ENCODE data around the gene ST14.

The ST14 gene

GRCh38 chr11:130202009-130202817 is 42.6 kb downstream of the ST14 start:
- POLR2A ChIA-PET, result no interaction called here
- no peak for TF ChIP-seq NFRKB (IDR thresholded peaks at IDR 0.05)
- no peak for TF ChIP-seq FOXM1 (IDR thresholded peaks at IDR 0.05; ENCODE audit: borderline replicate concordance)
- TF ChIP-seq CTBP1 (IDR thresholded peaks at IDR 0.05; ENCODE audit: borderline replicate concordance), result no peak
- no peak for TF ChIP-seq HDGF (IDR thresholded peaks at IDR 0.05; ENCODE audit: borderline replicate concordance)
- TF ChIP-seq TARDBP (IDR thresholded peaks at IDR 0.05), result no peak
- TF ChIP-seq, protein P1, sequence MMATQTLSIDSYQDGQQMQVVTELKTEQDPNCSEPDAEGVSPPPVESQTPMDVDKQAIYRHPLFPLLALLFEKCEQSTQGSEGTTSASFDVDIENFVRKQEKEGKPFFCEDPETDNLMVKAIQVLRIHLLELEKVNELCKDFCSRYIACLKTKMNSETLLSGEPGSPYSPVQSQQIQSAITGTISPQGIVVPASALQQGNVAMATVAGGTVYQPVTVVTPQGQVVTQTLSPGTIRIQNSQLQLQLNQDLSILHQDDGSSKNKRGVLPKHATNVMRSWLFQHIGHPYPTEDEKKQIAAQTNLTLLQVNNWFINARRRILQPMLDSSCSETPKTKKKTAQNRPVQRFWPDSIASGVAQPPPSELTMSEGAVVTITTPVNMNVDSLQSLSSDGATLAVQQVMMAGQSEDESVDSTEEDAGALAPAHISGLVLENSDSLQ (IDR thresholded peaks at IDR 0.05), result no peak
- TF ChIP-seq FOXK2 (IDR thresholded peaks at IDR 0.05), result no peak
- TF ChIP-seq SUZ12 (IDR thresholded peaks at IDR 0.05), result no peak
- no peak for TF ChIP-seq ZNF384 (IDR thresholded peaks at IDR 0.05)
- no peak for TF ChIP-seq LEF1 (IDR thresholded peaks at IDR 0.05; ENCODE audit: borderline replicate concordance)
- no peak for TF ChIP-seq ARNT (IDR thresholded peaks at IDR 0.05)
- TF ChIP-seq ELF4 (IDR thresholded peaks at IDR 0.05), result no peak
- no peak for TF ChIP-seq L3MBTL2 (conservative IDR thresholded peaks at IDR 0.05)
- no peak for TF ChIP-seq FOXA1 (IDR thresholded peaks at IDR 0.05)

GRCh38 chr11:130202818-130203689 is 43.5 kb downstream of the ST14 start:
- ChIA-PET CTCF (no interaction called here), POLR2A (no interaction called here)
- no peak for DNase-seq (ENCODE audit: extremely low spot score)
- no peak for TF ChIP-seq ZNF384 (IDR thresholded peaks at IDR 0.05)
- TF ChIP-seq, protein P1 (IDR thresholded peaks at IDR 0.05), result no peak
- TF ChIP-seq ELF4 (IDR thresholded peaks at IDR 0.05), result no peak
- TF ChIP-seq ARNT (IDR thresholded peaks at IDR 0.05), result no peak
- no peak for TF ChIP-seq FOXA1 (IDR thresholded peaks at IDR 0.05)
- TF ChIP-seq NFRKB (IDR thresholded peaks at IDR 0.05), result no peak
- no peak for TF ChIP-seq FOXK2 (IDR thresholded peaks at IDR 0.05)
- no peak for TF ChIP-seq TARDBP (IDR thresholded peaks at IDR 0.05)
- TF ChIP-seq L3MBTL2 (conservative IDR thresholded peaks at IDR 0.05), result no peak

More at GRCh38 chr11:130202009-130202817, 42.6 kb downstream of the ST14 start:
- no peak for DNase-seq (ENCODE audit: extremely low spot score)
- CTCF ChIA-PET, result no interaction called here

GRCh38 chr11:130203766-130204702 is 44.5 kb downstream of the ST14 start:
- no peak for DNase-seq (ENCODE audit: extremely low spot score)
- ChIA-PET POLR2A (no interaction called here), CTCF (interaction anchor here (0.6 kb wide), 1 partner anchor 20 kb away, joined by 3 read pairs; no protein-coding TSS in a partner anchor)
- no peak for TF ChIP-seq CTBP1 (IDR thresholded peaks at IDR 0.05; ENCODE audit: borderline replicate concordance)
- TF ChIP-seq, protein P1 (IDR thresholded peaks at IDR 0.05), result no peak
- no peak for TF ChIP-seq SUZ12 (IDR thresholded peaks at IDR 0.05)
- no peak for TF ChIP-seq HDGF (IDR thresholded peaks at IDR 0.05; ENCODE audit: borderline replicate concordance)
- TF ChIP-seq SP1 (IDR thresholded peaks at IDR 0.05), result no peak
- TF ChIP-seq FOXK2 (IDR thresholded peaks at IDR 0.05), result no peak
- TF ChIP-seq ARNT (IDR thresholded peaks at IDR 0.05), result no peak
- TF ChIP-seq LEF1 (IDR thresholded peaks at IDR 0.05; ENCODE audit: borderline replicate concordance), result no peak

GRCh38 chr11:130204703-130205095 is 45.1 kb downstream of the ST14 start:
- CTCF ChIA-PET, result interaction anchor here (0.6 kb wide), 1 partner anchor 21 kb away, joined by 3 read pairs; no protein-coding TSS in a partner anchor
- DNase-seq (ENCODE audit: extremely low spot score), result no peak

DNA sequence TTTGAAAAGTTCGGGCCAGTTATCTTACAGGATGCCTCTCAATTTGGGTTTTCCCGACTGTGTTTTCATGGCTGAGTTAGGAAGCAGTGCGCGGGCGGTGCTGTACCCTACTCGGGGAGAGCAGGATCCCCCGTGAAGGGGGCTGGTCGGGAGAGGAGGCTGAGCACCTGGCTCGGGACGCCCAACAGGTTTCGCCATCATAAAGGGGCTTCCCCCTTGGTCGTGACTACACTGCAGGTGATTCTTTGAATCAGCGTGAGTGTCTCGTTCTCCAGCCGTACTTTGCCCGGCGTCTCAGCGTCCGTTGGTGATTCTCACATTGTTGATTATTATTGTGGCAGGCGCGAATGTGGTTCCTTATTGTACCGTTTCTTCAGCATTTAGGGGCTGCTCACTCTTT is 46.6 kb downstream of the ST14 start:
- POLR2A ChIA-PET, result interaction anchor here (0.5 kb wide), 1 partner anchor 351 kb away, joined by 3 read pairs; no protein-coding TSS in a partner anchor
- CTCF ChIA-PET, result no interaction called here
- TF ChIP-seq BHLHE40 (IDR thresholded peaks at IDR 0.05; ENCODE audit: borderline replicate concordance) (no peak), CTBP1 (IDR thresholded peaks at IDR 0.05; ENCODE audit: borderline replicate concordance) (no peak), ARNT (IDR thresholded peaks at IDR 0.05) (no peak), LEF1 (IDR thresholded peaks at IDR 0.05; ENCODE audit: borderline replicate concordance) (no peak), ZNF384 (IDR thresholded peaks at IDR 0.05) (no peak), FOXK2 (IDR thresholded peaks at IDR 0.05) (no peak), TARDBP (IDR thresholded peaks at IDR 0.05) (no peak), SP1 (IDR thresholded peaks at IDR 0.05) (no peak), FOXM1 (IDR thresholded peaks at IDR 0.05; ENCODE audit: borderline replicate concordance) (no peak), ELF4 (IDR thresholded peaks at IDR 0.05) (no peak), L3MBTL2 (conservative IDR thresholded peaks at IDR 0.05) (no peak), NFRKB (IDR thresholded peaks at IDR 0.05) (no peak), FOXA1 (IDR thresholded peaks at IDR 0.05) (no peak), SUZ12 (IDR thresholded peaks at IDR 0.05) (no peak), HDGF (IDR thresholded peaks at IDR 0.05; ENCODE audit: borderline replicate concordance) (no peak)
- TF ChIP-seq, protein P1 (IDR thresholded peaks at IDR 0.05), result no peak
- no peak for DNase-seq (ENCODE audit: extremely low spot score)

More at GRCh38 chr11:130204703-130205095, 45.1 kb downstream of the ST14 start:
- POLR2A ChIA-PET, result no interaction called here
- no peak for TF ChIP-seq TARDBP (IDR thresholded peaks at IDR 0.05)

Measured in HEK293T (cell line).